ENCODE results near the gene EBLN2. TPM values are rescaled to one million over a fixed set of nuclear protein-coding genes. Genes with fewer than 3 reads are reported as not detected.

Gene EBLN2
- total and polyA plus RNA-seq, 2 experiments from 2014 or later, result 4.7 to 9.9 TPM

DNA sequence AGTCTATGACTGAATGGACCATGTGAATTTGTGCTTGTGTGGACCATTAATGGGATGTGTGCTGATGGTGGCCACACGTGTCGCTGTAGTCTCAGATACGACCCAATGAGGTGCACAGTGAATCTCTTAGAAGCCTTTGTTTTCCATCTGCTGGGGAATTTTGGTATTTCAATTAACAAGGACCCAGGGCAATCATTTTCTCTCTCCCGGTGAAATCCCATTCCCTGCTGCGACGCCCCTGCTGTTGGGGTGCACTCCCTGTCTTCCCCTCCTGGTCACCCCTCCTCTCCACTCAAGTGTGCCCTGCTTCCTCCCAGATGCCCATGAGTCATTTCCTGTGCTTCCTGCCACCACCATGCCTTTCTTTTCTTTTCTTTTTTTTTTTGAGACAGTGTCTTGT is 32.7 kb downstream of the EBLN2 start:
- TF ChIP-seq JUNB (IDR thresholded peaks at IDR 0.05; ENCODE audit: unreplicated experiment) (no peak), ZNF114 (CRISPR knock-in tag; IDR thresholded peaks at IDR 0.05) (no peak), STAT1 (IDR thresholded peaks at IDR 0.05; ENCODE audit: unreplicated experiment) (no peak), ZNF331 (CRISPR knock-in tag; IDR thresholded peaks at IDR 0.05; ENCODE audit: low read depth) (no peak)
- TF ChIP-seq, protein P1, sequence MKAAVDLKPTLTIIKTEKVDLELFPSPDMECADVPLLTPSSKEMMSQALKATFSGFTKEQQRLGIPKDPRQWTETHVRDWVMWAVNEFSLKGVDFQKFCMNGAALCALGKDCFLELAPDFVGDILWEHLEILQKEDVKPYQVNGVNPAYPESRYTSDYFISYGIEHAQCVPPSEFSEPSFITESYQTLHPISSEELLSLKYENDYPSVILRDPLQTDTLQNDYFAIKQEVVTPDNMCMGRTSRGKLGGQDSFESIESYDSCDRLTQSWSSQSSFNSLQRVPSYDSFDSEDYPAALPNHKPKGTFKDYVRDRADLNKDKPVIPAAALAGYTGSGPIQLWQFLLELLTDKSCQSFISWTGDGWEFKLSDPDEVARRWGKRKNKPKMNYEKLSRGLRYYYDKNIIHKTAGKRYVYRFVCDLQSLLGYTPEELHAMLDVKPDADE (IDR thresholded peaks at IDR 0.05), result no peak
- TF ChIP-seq, protein P2, sequence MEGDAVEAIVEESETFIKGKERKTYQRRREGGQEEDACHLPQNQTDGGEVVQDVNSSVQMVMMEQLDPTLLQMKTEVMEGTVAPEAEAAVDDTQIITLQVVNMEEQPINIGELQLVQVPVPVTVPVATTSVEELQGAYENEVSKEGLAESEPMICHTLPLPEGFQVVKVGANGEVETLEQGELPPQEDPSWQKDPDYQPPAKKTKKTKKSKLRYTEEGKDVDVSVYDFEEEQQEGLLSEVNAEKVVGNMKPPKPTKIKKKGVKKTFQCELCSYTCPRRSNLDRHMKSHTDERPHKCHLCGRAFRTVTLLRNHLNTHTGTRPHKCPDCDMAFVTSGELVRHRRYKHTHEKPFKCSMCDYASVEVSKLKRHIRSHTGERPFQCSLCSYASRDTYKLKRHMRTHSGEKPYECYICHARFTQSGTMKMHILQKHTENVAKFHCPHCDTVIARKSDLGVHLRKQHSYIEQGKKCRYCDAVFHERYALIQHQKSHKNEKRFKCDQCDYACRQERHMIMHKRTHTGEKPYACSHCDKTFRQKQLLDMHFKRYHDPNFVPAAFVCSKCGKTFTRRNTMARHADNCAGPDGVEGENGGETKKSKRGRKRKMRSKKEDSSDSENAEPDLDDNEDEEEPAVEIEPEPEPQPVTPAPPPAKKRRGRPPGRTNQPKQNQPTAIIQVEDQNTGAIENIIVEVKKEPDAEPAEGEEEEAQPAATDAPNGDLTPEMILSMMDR (conservative IDR thresholded peaks at IDR 0.05; ENCODE audit: low read depth in 2 of 2), result peak; percentile 8 to 36; a peak in 2 of 4 replicates
- H3F3A ChIP-seq (replicated peaks; ENCODE audit: low read depth), result no peaks in the 10 kb centered on the region
- Mint-ChIP-seq H3K4me3 (no peak overlapping the region), H3K27me3 (ENCODE audit: insufficient read depth, low read depth, poor library complexity) (peaks cover 4% of the 10 kb centered on the region), H3K27ac (peak overlapping the region; percentile 2; the same call in 1 of the 2 replicates), H3K36me3 (ENCODE audit: low read depth) (no peaks in the 10 kb centered on the region), H3K9me3 (peaks cover 3% of the 10 kb centered on the region; the same call in 2 of the 3 replicates), H3K4me1 (peaks cover 11% of the 10 kb centered on the region)
- peak overlapping the region; percentile 83 for H2AFZ ChIP-seq
- no peaks in the 10 kb centered on the region for H3K36me3 ChIP-seq (ENCODE audit: insufficient read depth)
- ATAC-seq (peak; percentile 10; the same call in 2 of the 3 replicates), DNase-seq (ENCODE audit: low spot score) (peak; percentile 44)
- no peaks in the 10 kb centered on the region for H3K27me3 ChIP-seq (ENCODE audit: insufficient read depth)
- H3K27ac ChIP-seq (ENCODE audit: low read depth), result no peak overlapping the region
- no peak overlapping the region for H3K4me3 ChIP-seq
- peak overlapping the region; percentile 64; the same call in 1 of the 2 replicates for H3K4me2 ChIP-seq
- peaks cover 13% of the 10 kb centered on the region for H3K4me1 ChIP-seq (ENCODE audit: insufficient read depth)
- H4K20me1 ChIP-seq (replicated peaks; ENCODE audit: insufficient read depth), result no peaks in the 10 kb centered on the region
- H3K9me2 ChIP-seq (ENCODE audit: insufficient read depth), result no peaks in the 10 kb centered on the region
- no peaks in the 10 kb centered on the region for H3K79me2 ChIP-seq (replicated peaks; ENCODE audit: insufficient read depth)

DNA sequence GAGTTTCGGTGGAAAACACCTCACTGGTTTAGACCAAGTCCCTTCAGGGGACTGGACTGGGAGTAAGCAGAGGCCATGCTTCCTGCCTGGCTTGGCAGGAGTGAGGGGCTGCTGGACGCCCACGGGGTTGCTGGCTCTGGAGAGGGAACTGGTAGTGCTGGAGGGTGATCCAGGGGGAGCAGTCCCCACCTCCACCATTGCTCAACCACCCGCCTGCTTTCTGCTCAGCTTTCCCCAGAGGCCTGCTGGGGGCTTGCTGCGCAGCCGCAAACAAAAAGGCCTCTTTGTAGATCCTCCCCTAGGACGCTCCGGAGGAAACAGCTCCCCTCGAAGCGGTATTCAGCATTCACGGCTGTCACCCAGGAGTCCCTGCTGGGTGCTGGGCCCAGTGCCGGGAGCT is 33.5 kb downstream of the EBLN2 start:
- H3K36me3 ChIP-seq (ENCODE audit: insufficient read depth), result no peaks in the 10 kb centered on the region
- Mint-ChIP-seq H3K9me3 (peaks cover 2% of the 10 kb centered on the region; the same call in 2 of the 3 replicates), H3K27ac (peak overlapping the region; percentile 2), H3K27me3 (ENCODE audit: insufficient read depth, low read depth, poor library complexity) (peaks cover 4% of the 10 kb centered on the region), H3K36me3 (ENCODE audit: low read depth) (no peaks in the 10 kb centered on the region), H3K4me1 (peaks cover 11% of the 10 kb centered on the region), H3K4me3 (no peak overlapping the region)
- H3K4me1 ChIP-seq (ENCODE audit: insufficient read depth), result peaks cover 13% of the 10 kb centered on the region
- ATAC-seq (peak; percentile 87), DNase-seq (ENCODE audit: low spot score) (peak; percentile 59)
- no peaks in the 10 kb centered on the region for H3K27me3 ChIP-seq (ENCODE audit: insufficient read depth)
- no peaks in the 10 kb centered on the region for H3K79me2 ChIP-seq (replicated peaks; ENCODE audit: insufficient read depth)
- no peak overlapping the region for H3K27ac ChIP-seq (ENCODE audit: low read depth)
- peak overlapping the region; percentile 64 for H3K4me2 ChIP-seq
- H4K20me1 ChIP-seq (replicated peaks; ENCODE audit: insufficient read depth), result no peaks in the 10 kb centered on the region
- peak overlapping the region; percentile 83 for H2AFZ ChIP-seq
- H3F3A ChIP-seq (replicated peaks; ENCODE audit: low read depth), result no peaks in the 10 kb centered on the region
- H3K9me2 ChIP-seq (ENCODE audit: insufficient read depth), result no peaks in the 10 kb centered on the region
- no peak overlapping the region for H3K4me3 ChIP-seq
- TF ChIP-seq JUNB (IDR thresholded peaks at IDR 0.05; ENCODE audit: unreplicated experiment) (no peak), NANOG (IDR thresholded peaks at IDR 0.05; ENCODE audit: borderline replicate concordance) (no peak), POLR2AphosphoS5 (IDR thresholded peaks at IDR 0.05; ENCODE audit: low read depth) (no peak)
- TF ChIP-seq, protein P1 (IDR thresholded peaks at IDR 0.05), result no peak
- TF ChIP-seq, protein P2 (conservative IDR thresholded peaks at IDR 0.05; ENCODE audit: low read depth in 2 of 2), result no peak

Measured in GM23338 (cell line).